K562 (cell line): Measurements from ENCODE around the gene ZMPSTE24.

ENCODE experiments used
- ATF1 ChIP-seq, 2 experiments: fragments of 450-650 bp in 1 of 2; IDR thresholded peaks; 2 replicates each; pipeline ENCODE4 v1.6.1; 2016; ENCODE audit warnings: missing compliant biosample characterization in 1 of 2, missing genetic modification characterization in 1 of 2
- CEBPB ChIP-seq: fragments of 450-650 bp; IDR thresholded peaks from 2 replicates; pipeline ENCODE4 v1.6.1; 2016; ENCODE audit warnings: missing genetic modification characterization, missing compliant biosample characterization
- EP300 ChIP-seq: IDR thresholded peaks from 2 replicates; pipeline ENCODE4 v1.6.1; 2012; ENCODE audit warnings: low read length, improper control_type of control experiment
- EZH2 ChIP-seq: IDR thresholded peaks from 2 replicates; pipeline ENCODE4 v1.6.1; 2012; ENCODE audit warnings: low read depth, mild to moderate bottlenecking, inconsistent platforms, low read length, borderline replicate concordance
- HMGXB4 ChIP-seq: sonication (generic); formaldehyde crosslinking; IDR thresholded peaks from 2 replicates; pipeline ENCODE4 v1.8.1; 2023; ENCODE audit warnings: mild to moderate bottlenecking, missing genetic modification reagents
- MXD1 ChIP-seq: fragments of 250-450 bp; sonication (Bioruptor Pico); IDR thresholded peaks from 2 replicates; pipeline ENCODE4 v1.8.0; 2021; ENCODE audit warnings: borderline replicate concordance, mild to moderate bottlenecking, moderate library complexity; ENCODE audit not compliant: poor library complexity, severe bottlenecking
- NFE2L1 ChIP-seq: fragments of 450-650 bp; IDR thresholded peaks from 2 replicates; pipeline ENCODE4 v1.6.1; 2016; ENCODE audit warnings: missing genetic modification characterization, low read depth, mild to moderate bottlenecking, missing compliant biosample characterization, moderate library complexity, borderline replicate concordance
- RCOR1 ChIP-seq, 2 experiments: IDR thresholded peaks; 2 replicates each; pipeline ENCODE4 v1.6.1; 2012; ENCODE audit warnings: low read depth in 2 of 2, low read length in 2 of 2, borderline replicate concordance in 1 of 2, improper control_type of control experiment in 1 of 2
- SIRT6 ChIP-seq: IDR thresholded peaks from one replicate; pipeline ENCODE4 v1.6.1; 2012; ENCODE audit warnings: low read depth, mild to moderate bottlenecking, control low read depth, inconsistent platforms, low read length, moderate library complexity
- TCF7 ChIP-seq: sonication (generic); IDR thresholded peaks from 2 replicates; pipeline ENCODE4 v1.6.1; 2016; ENCODE audit warnings: antibody characterized with exemption, borderline replicate concordance
- TEAD2 ChIP-seq: fragments of 450-650 bp; IDR thresholded peaks from 2 replicates; pipeline ENCODE4 v1.6.1; 2016; ENCODE audit warnings: missing genetic modification characterization, control low read depth, missing compliant biosample characterization
- YY1 ChIP-seq, 3 experiments: IDR thresholded peaks; 2 replicates each; pipeline ENCODE4 v1.6.1; 2011; ENCODE audit warnings: low read length in 2 of 3, mild to moderate bottlenecking in 2 of 3, moderate library complexity in 2 of 3, borderline replicate concordance in 1 of 3, control low read depth in 1 of 3, low read depth in 1 of 3; ENCODE audit not compliant: insufficient read depth in 3 of 3, insufficient replicate concordance in 2 of 3, control insufficient read depth in 1 of 3, insufficient read length in 1 of 3; ENCODE audit errors: extremely low read depth in 1 of 3
- ZNF143 ChIP-seq: sonication (generic); formaldehyde crosslinking; IDR thresholded peaks from 2 replicates; pipeline ENCODE4 v1.9.0; 2022; ENCODE audit warnings: mild to moderate bottlenecking, missing genetic modification reagents
- TF ChIP-seq, protein P1 (sequence below), 3 experiments: IDR thresholded peaks in 2 of 3; conservative IDR thresholded peaks in 1 of 3; 2 replicates each; pipeline ENCODE4 v1.5.1; 2011 to 2012; ENCODE audit warnings: low read length in 3 of 3, mild to moderate bottlenecking in 3 of 3, control low read depth in 2 of 3, improper control_type of control experiment in 1 of 3, inconsistent platforms in 1 of 3, low read depth in 1 of 3, mixed read lengths in 1 of 3, moderate library complexity in 1 of 3; ENCODE audit not compliant: insufficient read depth in 2 of 3

- TF ChIP-seq EZH2 (no peak), HMGXB4 (CRISPR knock-in tag) (no peak), EP300 (no peak), NFE2L1 (tag) (no peak), CEBPB (tag) (no peak), MXD1 (no peak), SIRT6 (no peak), ATF1 (CRISPR knock-in tag; IDR thresholded peaks at IDR 0.05) (no peak), ATF1 (tag; IDR thresholded peaks at IDR 0.05) (no peak), YY1 (IDR thresholded peaks at IDR 0.05; ENCODE audit: borderline replicate concordance in 1 of 3, control insufficient read depth in 1 of 3, extremely low read depth in 1 of 3, insufficient read depth in 3 of 3, insufficient read length in 1 of 3, insufficient replicate concordance in 2 of 3, low read depth in 1 of 3, low read length in 2 of 3) (no peak), RCOR1 (IDR thresholded peaks at IDR 0.05; ENCODE audit: borderline replicate concordance in 1 of 2, low read depth in 2 of 2, low read length in 2 of 2) (no peak), TCF7 (no peak), TEAD2 (tag) (no peak), ZNF143 (no peak)
- TF ChIP-seq, protein P1, sequence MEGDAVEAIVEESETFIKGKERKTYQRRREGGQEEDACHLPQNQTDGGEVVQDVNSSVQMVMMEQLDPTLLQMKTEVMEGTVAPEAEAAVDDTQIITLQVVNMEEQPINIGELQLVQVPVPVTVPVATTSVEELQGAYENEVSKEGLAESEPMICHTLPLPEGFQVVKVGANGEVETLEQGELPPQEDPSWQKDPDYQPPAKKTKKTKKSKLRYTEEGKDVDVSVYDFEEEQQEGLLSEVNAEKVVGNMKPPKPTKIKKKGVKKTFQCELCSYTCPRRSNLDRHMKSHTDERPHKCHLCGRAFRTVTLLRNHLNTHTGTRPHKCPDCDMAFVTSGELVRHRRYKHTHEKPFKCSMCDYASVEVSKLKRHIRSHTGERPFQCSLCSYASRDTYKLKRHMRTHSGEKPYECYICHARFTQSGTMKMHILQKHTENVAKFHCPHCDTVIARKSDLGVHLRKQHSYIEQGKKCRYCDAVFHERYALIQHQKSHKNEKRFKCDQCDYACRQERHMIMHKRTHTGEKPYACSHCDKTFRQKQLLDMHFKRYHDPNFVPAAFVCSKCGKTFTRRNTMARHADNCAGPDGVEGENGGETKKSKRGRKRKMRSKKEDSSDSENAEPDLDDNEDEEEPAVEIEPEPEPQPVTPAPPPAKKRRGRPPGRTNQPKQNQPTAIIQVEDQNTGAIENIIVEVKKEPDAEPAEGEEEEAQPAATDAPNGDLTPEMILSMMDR (IDR thresholded peaks at IDR 0.05 in 2 of 3, conservative IDR thresholded peaks at IDR 0.05 in 1 of 3; ENCODE audit: insufficient read depth in 2 of 3, low read depth in 1 of 3, low read length in 3 of 3): no peak
Measured at GRCh38 chr1:40337443-40337842, 79.4 kb downstream of the ZMPSTE24 start.
